Measurements from ENCODE around the gene GPR35. TPM values are rescaled to one million over a fixed set of nuclear protein-coding genes. Genes with fewer than 3 reads are reported as not detected.

The GPR35 gene
- total RNA-seq, 1 donor, result 1.1 TPM

GRCh38 chr2:240577281-240578109 is 47.8 kb upstream of the GPR35 start:
- no peak overlapping the region for H3K4me3 ChIP-seq (ENCODE audit: insufficient read depth, low read length)
- H3K4me1 ChIP-seq (ENCODE audit: insufficient read depth, low read length), result peaks cover 11% of the 10 kb centered on the region
- TF ChIP-seq CTCF (IDR thresholded peaks at IDR 0.05; ENCODE audit: extremely low read depth, low read depth, low read length), result no peak
- H4K20me1 ChIP-seq (ENCODE audit: insufficient read depth, low read length), result peaks cover 31% of the 10 kb centered on the region
- no peak overlapping the region for H3K27ac ChIP-seq (ENCODE audit: low read depth, low read length)
- no peaks in the 10 kb centered on the region for H3K27me3 ChIP-seq (ENCODE audit: insufficient read depth, low read length)
- no peak overlapping the region for H3K4me2 ChIP-seq (ENCODE audit: insufficient read depth, low read length)
- DNase-seq (ENCODE audit: insufficient read length, low spot score, missing footprints), result no peak
- H2AFZ ChIP-seq (ENCODE audit: low read length), result no peak overlapping the region
- peaks cover 4% of the 10 kb centered on the region for H3K36me3 ChIP-seq (ENCODE audit: insufficient read depth, low read length)
- H3K9me3 ChIP-seq (ENCODE audit: low read depth, low read length), result no peaks in the 10 kb centered on the region
- peaks cover 34% of the 10 kb centered on the region for H3K79me2 ChIP-seq (ENCODE audit: insufficient read depth, low read length)

- no peak for DNase-seq (ENCODE audit: insufficient read length, low spot score, missing footprints)
- peaks cover 31% of the 10 kb centered on the region for H4K20me1 ChIP-seq (ENCODE audit: insufficient read depth, low read length)
Measured at GRCh38 chr2:240578110-240578450, 47.2 kb upstream of the GPR35 start.

GRCh38 chr2:240578488-240578887 is 46.8 kb upstream of the GPR35 start:
- no peak overlapping the region for H3K4me2 ChIP-seq (ENCODE audit: insufficient read depth, low read length)
- peaks cover 11% of the 10 kb centered on the region for H3K4me1 ChIP-seq (ENCODE audit: insufficient read depth, low read length)
- H3K9me3 ChIP-seq (ENCODE audit: low read depth, low read length), result no peaks in the 10 kb centered on the region
- H3K27me3 ChIP-seq (ENCODE audit: insufficient read depth, low read length), result no peaks in the 10 kb centered on the region
- H3K79me2 ChIP-seq (ENCODE audit: insufficient read depth, low read length), result peaks cover 44% of the 10 kb centered on the region
- H2AFZ ChIP-seq (ENCODE audit: low read length), result no peak overlapping the region
- H3K36me3 ChIP-seq (ENCODE audit: insufficient read depth, low read length), result peaks cover 4% of the 10 kb centered on the region
- H3K4me3 ChIP-seq (ENCODE audit: insufficient read depth, low read length), result no peak overlapping the region
- DNase-seq (ENCODE audit: insufficient read length, low spot score, missing footprints), result no peak
- H4K20me1 ChIP-seq (ENCODE audit: insufficient read depth, low read length), result peaks cover 31% of the 10 kb centered on the region
- TF ChIP-seq CTCF (IDR thresholded peaks at IDR 0.05; ENCODE audit: extremely low read depth, low read depth, low read length), result no peak
- no peak overlapping the region for H3K27ac ChIP-seq (ENCODE audit: low read depth, low read length)

More at GRCh38 chr2:240578110-240578450, 47.2 kb upstream of the GPR35 start:
- no peak for TF ChIP-seq CTCF (IDR thresholded peaks at IDR 0.05; ENCODE audit: extremely low read depth, low read depth, low read length)
- Histone ChIP-seq H2AFZ (ENCODE audit: low read length) (no peak overlapping the region), H3K27ac (ENCODE audit: low read depth, low read length) (no peak overlapping the region), H3K27me3 (ENCODE audit: insufficient read depth, low read length) (no peaks in the 10 kb centered on the region), H3K4me3 (ENCODE audit: insufficient read depth, low read length) (no peak overlapping the region), H3K4me2 (ENCODE audit: insufficient read depth, low read length) (no peak overlapping the region), H3K4me1 (ENCODE audit: insufficient read depth, low read length) (peaks cover 11% of the 10 kb centered on the region), H3K9me3 (ENCODE audit: low read depth, low read length) (no peaks in the 10 kb centered on the region), H3K36me3 (ENCODE audit: insufficient read depth, low read length) (peaks cover 4% of the 10 kb centered on the region), H3K79me2 (ENCODE audit: insufficient read depth, low read length) (peaks cover 40% of the 10 kb centered on the region)

- no peak for DNase-seq (ENCODE audit: insufficient read length, low spot score, missing footprints)
- Histone ChIP-seq H3K36me3 (ENCODE audit: insufficient read depth, low read length) (peaks cover 4% of the 10 kb centered on the region), H2AFZ (ENCODE audit: low read length) (no peak overlapping the region), H4K20me1 (ENCODE audit: insufficient read depth, low read length) (peaks cover 31% of the 10 kb centered on the region), H3K9me3 (ENCODE audit: low read depth, low read length) (no peaks in the 10 kb centered on the region), H3K4me2 (ENCODE audit: insufficient read depth, low read length) (no peak overlapping the region), H3K4me3 (ENCODE audit: insufficient read depth, low read length) (no peak overlapping the region), H3K27me3 (ENCODE audit: insufficient read depth, low read length) (no peaks in the 10 kb centered on the region), H3K4me1 (ENCODE audit: insufficient read depth, low read length) (peaks cover 11% of the 10 kb centered on the region), H3K27ac (ENCODE audit: low read depth, low read length) (peak overlapping the region; percentile 79), H3K79me2 (ENCODE audit: insufficient read depth, low read length) (peaks cover 50% of the 10 kb centered on the region)
- TF ChIP-seq CTCF (IDR thresholded peaks at IDR 0.05; ENCODE audit: extremely low read depth, low read depth, low read length), result no peak
Measured at GRCh38 chr2:240579071-240579762, 46.1 kb upstream of the GPR35 start.

All from osteoblast (primary cell).